SK-N-SH (cell line): ENCODE results near the gene GRM8.
"Not testable (repeated sequence)": the region's sequence is repeated elsewhere in the genome, so short reads cannot be mapped to it uniquely, and the experiment has no call there.

Experiments
- POLR2AphosphoS5 ChIP-seq: IDR thresholded peaks from 2 replicates; pipeline ENCODE4 v1.6.1; 2012; ENCODE audit warnings: low read depth, low read length
- YY1 ChIP-seq: IDR thresholded peaks from 2 replicates; pipeline ENCODE4 v1.4.0; 2012; ENCODE audit warnings: low read depth, mild to moderate bottlenecking
- TF ChIP-seq, protein P1 (sequence below): fragments of 200-600 bp; sonication (generic); IDR thresholded peaks from 2 replicates; pipeline ENCODE4 v1.6.1; 2017; ENCODE audit warnings: antibody characterized with exemption, mild to moderate bottlenecking, moderate library complexity

DNA sequence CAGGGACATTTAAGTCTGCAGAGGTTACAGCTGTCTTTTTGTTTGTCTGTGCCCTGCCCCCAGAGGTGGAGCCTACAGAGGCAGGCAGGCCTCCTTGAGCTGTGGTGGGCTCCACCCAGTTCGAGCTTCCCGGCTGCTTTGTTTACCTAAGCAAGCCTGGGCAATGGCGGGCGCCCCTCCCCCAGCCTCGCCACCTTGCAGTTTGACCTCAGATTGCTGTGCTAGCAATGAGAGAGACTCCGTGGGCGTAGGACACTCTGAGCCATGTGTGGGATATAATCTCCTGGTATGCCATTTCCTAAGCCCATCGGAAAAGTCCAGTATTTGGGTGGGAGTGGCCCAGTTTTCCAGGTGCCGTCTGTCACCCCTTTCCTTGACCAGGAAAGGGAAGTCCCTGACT lies 421.5 kb downstream of the GRM8 start:
- TF ChIP-seq, protein P1, sequence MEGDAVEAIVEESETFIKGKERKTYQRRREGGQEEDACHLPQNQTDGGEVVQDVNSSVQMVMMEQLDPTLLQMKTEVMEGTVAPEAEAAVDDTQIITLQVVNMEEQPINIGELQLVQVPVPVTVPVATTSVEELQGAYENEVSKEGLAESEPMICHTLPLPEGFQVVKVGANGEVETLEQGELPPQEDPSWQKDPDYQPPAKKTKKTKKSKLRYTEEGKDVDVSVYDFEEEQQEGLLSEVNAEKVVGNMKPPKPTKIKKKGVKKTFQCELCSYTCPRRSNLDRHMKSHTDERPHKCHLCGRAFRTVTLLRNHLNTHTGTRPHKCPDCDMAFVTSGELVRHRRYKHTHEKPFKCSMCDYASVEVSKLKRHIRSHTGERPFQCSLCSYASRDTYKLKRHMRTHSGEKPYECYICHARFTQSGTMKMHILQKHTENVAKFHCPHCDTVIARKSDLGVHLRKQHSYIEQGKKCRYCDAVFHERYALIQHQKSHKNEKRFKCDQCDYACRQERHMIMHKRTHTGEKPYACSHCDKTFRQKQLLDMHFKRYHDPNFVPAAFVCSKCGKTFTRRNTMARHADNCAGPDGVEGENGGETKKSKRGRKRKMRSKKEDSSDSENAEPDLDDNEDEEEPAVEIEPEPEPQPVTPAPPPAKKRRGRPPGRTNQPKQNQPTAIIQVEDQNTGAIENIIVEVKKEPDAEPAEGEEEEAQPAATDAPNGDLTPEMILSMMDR: not testable (repeated sequence)
- not testable (repeated sequence) for TF ChIP-seq POLR2AphosphoS5, YY1
